GM21528 (cell line): ENCODE data around the gene R3HDM2.
A peak's percentile ranks its signal among the peaks of the same experiment; 100 is the strongest.
"Not testable (repeated sequence)": the region's sequence is repeated elsewhere in the genome, so short reads cannot be mapped to it uniquely, and the experiment has no call there.

Experiments
- ATAC-seq: cut with Tn5 transposase; IDR thresholded peaks from one replicate; pipeline ENCODE4 v1.9.1; 2021; ENCODE audit warnings: mild to moderate bottlenecking, moderate library complexity; ENCODE audit not compliant: unreplicated experiment, low FRiP score

Gene R3HDM2

GRCh38 chr12:57454213-57454565, 23.3 kb upstream of the R3HDM2 start:
- no peak for ATAC-seq

DNA sequence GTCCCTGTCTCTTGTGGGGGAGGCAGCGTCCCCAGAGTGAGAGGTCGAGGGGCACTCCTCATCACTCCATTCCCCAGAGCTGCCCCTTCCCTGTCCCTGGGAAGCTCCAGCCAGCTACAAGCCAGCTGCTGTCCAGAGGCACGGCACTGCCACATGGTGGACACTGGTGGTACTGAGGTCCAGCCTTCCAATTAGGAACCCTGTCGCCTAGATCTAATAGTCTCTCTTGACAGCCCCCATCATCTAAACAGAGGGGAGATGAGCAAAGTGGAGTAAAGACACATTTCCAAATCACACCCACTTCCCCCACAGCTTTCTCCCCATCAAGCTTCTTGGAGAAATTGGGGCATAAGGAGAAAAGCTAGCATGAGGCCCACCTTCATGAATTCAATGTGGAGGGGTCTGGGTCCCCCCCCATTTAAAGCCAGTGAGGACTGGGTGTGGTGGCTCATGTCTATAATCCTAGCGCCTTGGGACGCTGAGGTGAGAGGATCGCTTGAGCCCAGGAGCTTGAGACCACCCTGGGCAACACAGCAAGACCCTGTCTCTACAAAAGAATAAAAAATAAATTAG, 22.2 kb upstream of the R3HDM2 start:
- ATAC-seq = no peak

GRCh38 chr12:57452181-57452936, 21.5 kb upstream of the R3HDM2 start:
- no peak for ATAC-seq

- ATAC-seq = no peak
Measured at GRCh38 chr12:57451233-57451778, 20.5 kb upstream of the R3HDM2 start.

GRCh38 chr12:57450057-57450456, 19.2 kb upstream of the R3HDM2 start:
- no peak for ATAC-seq

DNA sequence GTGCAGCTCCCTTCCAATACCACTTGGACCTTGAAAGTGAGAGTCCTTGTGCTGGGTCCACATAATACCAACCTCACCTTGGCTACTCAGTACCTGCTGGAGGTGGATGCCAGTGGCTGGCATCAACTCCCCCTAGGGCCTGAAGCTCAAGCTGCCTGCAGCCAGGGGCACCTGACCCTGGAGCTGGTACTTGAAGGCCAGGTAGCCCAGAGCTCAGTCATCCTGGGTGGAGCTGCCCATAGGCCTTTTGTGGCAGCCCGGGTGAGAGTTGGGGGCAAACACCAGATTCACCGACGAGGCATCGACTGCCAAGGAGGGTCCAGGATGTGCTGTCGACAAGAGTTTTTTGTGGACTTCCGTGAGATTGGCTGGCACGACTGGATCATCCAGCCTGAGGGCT, 18.5 kb upstream of the R3HDM2 start:
- no peak for ATAC-seq

DNA sequence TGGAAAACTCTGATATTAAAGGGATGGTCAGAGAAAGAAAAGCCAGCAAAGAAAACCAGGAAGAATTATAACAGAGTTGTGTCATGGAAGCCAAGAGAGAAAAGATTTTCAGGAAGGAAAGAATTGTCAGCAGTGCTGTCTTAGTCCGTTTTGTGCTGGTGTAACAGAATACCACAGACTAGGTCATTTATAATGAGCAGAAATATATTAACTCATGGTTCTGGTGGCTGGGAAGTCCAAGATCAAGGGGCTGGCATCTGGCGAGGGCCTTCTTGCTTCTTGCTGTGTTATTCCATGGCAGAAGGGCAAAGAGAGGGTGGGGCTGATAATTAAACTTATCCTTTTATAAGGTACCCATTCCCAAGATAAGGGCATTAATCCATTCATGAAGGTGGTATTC, 17.8 kb upstream of the R3HDM2 start:
- no peak for ATAC-seq

DNA sequence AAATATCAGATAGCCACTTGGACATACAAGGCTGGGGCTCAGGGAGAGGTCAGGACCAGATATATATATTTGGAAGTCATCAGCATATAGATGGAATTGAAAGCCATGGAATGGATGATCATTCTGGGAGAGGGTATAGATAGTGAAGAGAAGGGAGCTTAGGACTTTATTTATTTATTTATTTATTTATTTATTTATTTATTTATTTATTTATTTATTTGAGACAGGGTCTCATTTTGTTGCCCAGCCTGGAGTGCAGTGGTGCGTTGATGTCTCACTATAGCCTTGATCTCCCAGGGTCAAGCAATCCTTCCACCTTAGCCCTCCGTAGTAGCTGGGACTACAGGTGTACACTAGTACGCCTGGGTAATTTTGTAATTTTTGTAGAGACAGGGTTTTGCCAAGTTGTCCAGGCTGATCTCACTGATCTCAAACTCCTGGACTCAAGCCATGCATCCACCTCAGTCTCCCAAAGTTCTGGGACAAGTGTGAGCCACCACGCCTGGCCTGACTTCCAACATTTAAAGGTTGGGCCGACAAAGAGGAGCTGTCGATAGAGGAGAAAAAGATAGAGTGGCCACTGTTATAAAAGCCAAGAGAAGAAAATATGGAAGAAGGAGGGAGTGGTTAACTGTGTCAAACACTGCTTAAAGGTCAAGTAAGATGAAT, 15.6 kb upstream of the R3HDM2 start:
- ATAC-seq = no peak

GRCh38 chr12:57444744-57445143, 13.9 kb upstream of the R3HDM2 start:
- ATAC-seq = no peak

- not testable (repeated sequence) for ATAC-seq
Measured at GRCh38 chr12:57444337-57444736, 13.5 kb upstream of the R3HDM2 start.

- no peak for ATAC-seq
Measured at GRCh38 chr12:57441846-57442427, 11.1 kb upstream of the R3HDM2 start.

- not testable (repeated sequence) for ATAC-seq
Measured at GRCh38 chr12:57441393-57441792, 10.6 kb upstream of the R3HDM2 start.

DNA sequence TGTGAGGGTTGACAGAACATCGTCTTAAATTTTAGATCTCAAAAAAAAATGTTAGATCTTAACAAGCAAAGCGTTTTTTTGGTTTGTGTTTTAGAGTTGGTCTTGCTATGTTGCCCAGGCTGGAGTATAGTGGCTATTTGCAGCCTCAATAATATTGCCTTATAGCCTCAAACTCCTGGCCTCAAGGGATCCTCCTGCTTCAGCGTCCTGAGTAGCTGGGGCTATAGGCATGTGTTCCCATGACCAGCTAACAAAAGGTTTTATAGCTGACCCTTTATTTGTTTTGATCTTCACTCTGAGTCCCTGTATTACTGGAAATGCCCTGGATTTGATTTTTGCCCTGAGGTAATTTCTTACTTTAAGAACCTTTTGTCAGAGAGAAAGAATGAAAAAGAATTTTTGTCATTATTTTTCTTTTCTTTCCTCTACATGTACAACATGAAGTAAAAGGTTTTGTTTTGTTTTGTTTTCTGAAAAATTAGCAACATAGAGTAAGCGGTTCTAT, 9.0 kb upstream of the R3HDM2 start:
- ATAC-seq = no peak

- ATAC-seq = no peak
Measured at GRCh38 chr12:57438400-57438799, 7.6 kb upstream of the R3HDM2 start.

DNA sequence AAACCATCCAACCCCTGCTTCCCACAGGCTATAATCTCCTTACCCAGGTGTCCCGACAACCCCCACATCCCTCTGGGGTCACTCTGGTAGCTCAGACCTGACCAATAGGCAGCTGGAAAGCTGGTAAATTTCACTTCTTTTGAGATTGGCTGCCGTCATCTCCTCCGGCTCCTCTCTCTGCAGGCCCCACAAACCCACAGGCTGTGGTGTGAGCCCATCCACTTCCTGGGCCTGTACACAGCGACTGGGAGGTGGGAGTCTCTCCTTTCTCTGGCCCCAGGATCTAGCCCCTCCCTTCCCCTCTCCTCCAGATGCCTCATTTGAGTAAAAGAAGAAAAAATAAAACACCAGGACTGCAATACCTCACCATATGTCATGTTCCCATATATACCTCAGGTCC, 4.5 kb upstream of the R3HDM2 start:
- ATAC-seq = no peak

DNA sequence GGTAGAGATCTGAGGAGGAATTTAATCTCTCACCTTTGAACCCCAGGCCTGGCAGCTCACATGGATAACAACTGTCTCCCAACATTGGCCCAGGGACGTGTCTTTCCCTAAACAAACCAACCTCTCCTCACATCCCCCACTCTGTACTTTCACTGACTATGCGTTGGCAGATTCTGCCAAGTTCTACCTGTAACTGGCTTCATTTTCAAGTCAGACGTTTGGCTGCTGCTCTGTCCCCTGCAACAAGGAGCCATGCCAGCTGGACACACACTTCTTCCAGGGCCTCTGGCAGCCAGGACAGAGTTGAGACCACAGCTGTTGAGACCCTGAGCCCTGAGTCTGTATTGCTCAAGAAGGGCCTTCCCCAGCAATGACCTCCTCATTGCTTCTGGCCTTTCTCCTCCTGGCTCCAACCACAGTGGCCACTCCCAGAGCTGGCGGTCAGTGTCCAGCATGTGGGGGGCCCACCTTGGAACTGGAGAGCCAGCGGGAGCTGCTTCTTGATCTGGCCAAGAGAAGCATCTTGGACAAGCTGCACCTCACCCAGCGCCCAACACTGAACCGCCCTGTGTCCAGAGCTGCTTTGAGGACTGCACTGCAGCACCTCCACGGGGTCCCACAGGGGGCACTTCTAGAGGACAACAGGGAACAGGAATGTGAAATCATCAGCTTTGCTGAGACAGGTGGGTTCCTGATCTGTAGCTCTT, 3.8 kb upstream of the R3HDM2 start, which contains the start of gene INHBC:
INHBC (plus strand) TSS at position 268 of the 707 bp plus-strand sequence; CDS start at position 371, 103 bp downstream.
- no peak for ATAC-seq

GRCh38 chr12:57433370-57433769, 2.5 kb upstream of the R3HDM2 start:
- ATAC-seq = no peak

DNA sequence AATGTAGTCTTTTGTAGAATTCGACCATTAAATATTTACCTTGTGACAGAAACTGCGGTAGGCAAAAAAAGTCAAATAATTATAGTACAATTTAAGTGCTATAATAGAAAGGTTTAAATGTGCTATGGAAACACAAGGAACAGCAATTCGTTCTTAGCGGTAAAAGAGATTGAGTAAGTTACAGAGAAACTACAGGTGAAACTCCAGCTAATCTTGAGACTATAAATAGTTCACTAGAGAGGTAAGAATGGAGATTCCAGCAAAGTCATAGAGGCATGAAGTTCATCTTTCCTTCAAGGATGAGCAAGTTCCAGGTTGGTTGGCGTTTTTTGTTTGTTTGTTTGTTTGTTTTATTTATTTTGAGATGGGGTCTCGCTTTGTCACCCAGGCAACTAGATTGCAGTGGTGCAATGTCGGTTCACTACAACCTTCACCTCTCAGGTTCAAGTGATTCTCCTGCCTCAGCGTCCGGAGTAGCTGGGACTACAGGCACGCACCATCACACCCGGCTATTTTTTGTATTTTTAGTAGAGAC, 878 bp upstream of the R3HDM2 start:
- ATAC-seq = no peak

GRCh38 chr12:57430112-57430930, 522 bp downstream of the R3HDM2 start:
- ATAC-seq = peak; percentile 55
